NCI-H526 treated with DMSO at 0.1 percent for 48 hours (cell line): Measurements from ENCODE around the gene PSTK.

ENCODE experiments used
- DNase-seq: peaks from one replicate; lab custom pipeline; 2025; lab: John Stamatoyannopoulos, UW

The PSTK gene

GRCh38 chr10:123019941-123020703 lies 39.9 kb downstream of the PSTK start:
- peak; percentile 90 for DNase-seq

GRCh38 chr10:123021517-123021916 lies 41.3 kb downstream of the PSTK start:
- DNase-seq = peak; percentile 74

GRCh38 chr10:123024540-123024939 lies 44.3 kb downstream of the PSTK start:
- no peak for DNase-seq

DNA sequence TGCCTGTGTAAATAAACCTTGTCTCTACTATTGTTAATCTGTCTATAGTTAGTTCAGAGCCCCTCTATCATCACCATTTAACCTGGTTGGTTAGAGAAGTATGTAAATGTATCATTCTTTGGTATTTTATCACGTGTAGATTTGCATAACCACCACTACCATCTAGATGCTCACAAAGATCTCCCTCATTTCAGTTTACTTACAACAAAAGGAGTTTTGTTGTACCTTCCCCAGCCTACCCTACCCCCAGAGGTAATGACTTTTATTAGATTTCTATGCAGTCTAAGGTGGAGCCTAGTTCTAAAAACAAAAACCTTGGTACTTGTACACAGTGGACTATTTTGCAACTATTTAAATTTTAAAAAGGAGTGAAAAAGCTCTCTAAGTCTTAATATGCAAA lies 46.1 kb downstream of the PSTK start:
- DNase-seq = peak; percentile 98

GRCh38 chr10:123027861-123028260 lies 47.7 kb downstream of the PSTK start:
- no peak for DNase-seq

- no peak for DNase-seq
These were observed 50.9 kb downstream of the PSTK start for GRCh38 chr10:123031124-123031523.

GRCh38 chr10:123034332-123034731 lies 54.1 kb downstream of the PSTK start:
- DNase-seq = no peak

DNA sequence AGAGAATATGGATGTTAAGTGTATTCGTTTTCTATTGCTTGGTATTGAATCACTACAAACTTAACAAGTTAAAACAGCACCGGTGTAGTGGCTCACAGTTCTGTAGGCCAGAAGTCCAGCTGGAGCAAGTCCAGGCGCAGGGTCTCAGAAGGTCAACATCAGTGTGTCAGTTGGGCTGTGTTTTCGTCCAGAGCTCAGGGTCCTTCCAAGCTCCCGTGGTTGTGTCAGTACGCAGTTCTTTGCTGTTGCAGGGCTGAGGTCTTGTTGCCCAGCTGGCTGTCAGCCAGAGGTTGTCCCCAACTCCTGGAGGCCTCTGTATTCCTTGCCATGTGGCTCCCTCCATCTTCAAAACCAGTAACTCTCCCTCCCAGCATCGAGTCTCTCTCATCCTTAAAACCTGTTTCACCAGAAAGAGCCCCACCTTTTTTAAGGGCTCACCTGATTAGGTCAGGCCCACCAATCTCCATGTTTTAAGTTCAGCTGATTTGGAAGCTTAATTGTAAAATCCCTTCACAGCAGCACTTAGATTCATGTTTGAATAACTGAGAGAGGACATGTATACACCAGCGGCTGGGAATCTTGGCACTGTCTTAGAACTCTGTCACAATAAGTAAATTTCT lies 55.4 kb downstream of the PSTK start:
- DNase-seq = no peak

DNA sequence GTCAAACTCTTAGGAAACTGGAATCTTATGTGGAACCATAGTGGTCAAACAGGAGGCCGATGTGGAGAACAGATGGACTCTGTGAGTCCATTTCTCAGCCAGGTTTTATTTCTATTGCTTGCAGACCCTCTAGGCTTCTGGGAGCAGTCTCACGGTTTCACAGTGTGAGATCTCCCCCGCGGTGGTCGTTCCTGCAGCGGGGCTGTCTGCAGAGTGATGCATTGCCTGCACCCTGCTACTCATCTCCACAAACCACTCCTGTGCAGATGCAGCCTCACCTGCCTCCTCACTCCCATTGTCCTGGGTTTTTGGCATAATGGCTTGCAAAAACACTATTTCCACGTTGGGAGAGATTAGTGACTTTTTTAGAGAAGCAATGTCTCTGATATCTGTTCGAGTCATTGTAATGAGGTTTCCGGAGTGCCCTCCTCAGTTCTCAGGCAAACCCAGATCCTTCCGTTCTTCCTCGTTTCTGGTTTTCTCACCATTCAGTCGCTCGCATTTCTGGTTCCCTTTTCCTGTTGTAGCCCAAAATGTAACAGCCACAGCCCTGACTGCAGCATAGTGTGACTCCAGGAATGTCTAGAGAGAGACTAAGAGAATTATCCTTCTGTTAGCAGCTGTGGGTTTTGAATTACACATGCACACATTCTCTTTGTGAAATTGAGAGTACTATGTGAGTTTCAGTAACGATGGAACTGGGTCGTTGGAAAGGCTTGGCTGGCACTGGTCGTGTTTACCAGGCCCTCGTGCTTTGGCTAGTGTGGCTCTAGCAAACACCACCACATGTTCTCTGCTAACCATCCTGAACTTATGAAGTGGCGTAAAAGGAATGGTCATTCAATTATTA lies 58.8 kb downstream of the PSTK start:
- DNase-seq = no peak

GRCh38 chr10:123039632-123039930 lies 59.4 kb downstream of the PSTK start:
- no peak for DNase-seq
